Keratinocyte (primary cell): ENCODE results near the gene MDFI. TPM values are rescaled to one million over a fixed set of nuclear protein-coding genes. Genes with fewer than 3 reads are reported as not detected.

Experiments
- DNase-seq: peaks from one replicate; pipeline ENCODE4 v3.0.0-alpha.2; 2011; ENCODE audit warnings: low read depth, missing footprints, low spot score
- FAIRE-seq: peaks from 2 replicates; lab custom pipeline; 2011; peaks lifted over from hg19 to GRCh38; lab: Jason Lieb, UNC
- H2AFZ ChIP-seq: 2 replicates; pipeline ENCODE4 v1.6.0; 2012; ENCODE audit warnings: low read length, control low read depth, inconsistent platforms; ENCODE audit not compliant: control insufficient read depth
- H3K27ac ChIP-seq: 2 replicates; pipeline ENCODE4 v1.5.1; 2011; ENCODE audit warnings: low read length; ENCODE audit not compliant: control insufficient read depth, insufficient read depth
- H3K27me3 ChIP-seq: 3 replicates; pipeline ENCODE4 v1.6.0; 2011; ENCODE audit warnings: low read length; ENCODE audit not compliant: control insufficient read depth, insufficient read depth; ENCODE audit errors: extremely low read depth
- H3K36me3 ChIP-seq, 2 experiments: 2 replicates in 1 of 2; 3 replicates in 1 of 2; pipeline ENCODE4 v1.5.1; 2011; ENCODE audit warnings: low read length in 2 of 2, mild to moderate bottlenecking in 1 of 2; ENCODE audit not compliant: control insufficient read depth in 2 of 2, insufficient read depth in 2 of 2; ENCODE audit errors: extremely low read depth in 1 of 2
- H3K4me1 ChIP-seq: 3 replicates; pipeline ENCODE4 v1.5.1; 2011; ENCODE audit warnings: low read length; ENCODE audit not compliant: control insufficient read depth, insufficient read depth; ENCODE audit errors: extremely low read depth
- H3K4me2 ChIP-seq: 3 replicates; pipeline ENCODE4 v1.6.0; 2011; ENCODE audit warnings: low read depth, low read length; ENCODE audit not compliant: control insufficient read depth, insufficient read depth; ENCODE audit errors: extremely low read depth
- H3K4me3 ChIP-seq, 3 experiments: fragments of 200-600 bp in 1 of 3; sonication (generic) in 1 of 3; 2 replicates in 2 of 3; 3 replicates in 1 of 3; pipeline ENCODE4 v1.5.1; 2011 to 2016; ENCODE audit warnings: low read length in 3 of 3, mild to moderate bottlenecking in 3 of 3, control low read depth in 2 of 3, inconsistent platforms in 1 of 3, low read depth in 1 of 3, mixed read lengths in 1 of 3, mixed run types in 1 of 3, moderate library complexity in 1 of 3; ENCODE audit not compliant: control insufficient read depth in 2 of 3, insufficient read depth in 2 of 3; ENCODE audit errors: extremely low read depth in 1 of 3
- H3K79me2 ChIP-seq: 2 replicates; pipeline ENCODE4 v1.6.0; 2012; ENCODE audit warnings: low read length; ENCODE audit not compliant: control insufficient read depth, insufficient read depth
- H3K9ac ChIP-seq: 3 replicates; pipeline ENCODE4 v1.6.0; 2011; ENCODE audit warnings: low read length; ENCODE audit not compliant: control insufficient read depth, insufficient read depth; ENCODE audit errors: extremely low read depth
- H3K9me1 ChIP-seq: 3 replicates; pipeline ENCODE4 v1.6.0; 2011; ENCODE audit warnings: low read length; ENCODE audit not compliant: control insufficient read depth, insufficient read depth; ENCODE audit errors: extremely low read depth
- H3K9me3 ChIP-seq: 2 replicates; pipeline ENCODE4 v1.5.1; 2012; ENCODE audit warnings: low read depth, low read length; ENCODE audit not compliant: control insufficient read depth
- H4K20me1 ChIP-seq: 3 replicates; pipeline ENCODE4 v1.6.0; 2011; ENCODE audit warnings: low read length; ENCODE audit not compliant: control insufficient read depth, insufficient read depth; ENCODE audit errors: extremely low read depth
- CTCF ChIP-seq, 3 experiments: IDR thresholded peaks in 1 of 3; conservative IDR thresholded peaks in 1 of 3; optimal IDR thresholded peaks in 1 of 3; 2 replicates in 2 of 3; 3 replicates in 1 of 3; pipeline versions ENCODE3 to v1.5.1; 2011; ENCODE audit warnings: low read length in 3 of 3, mild to moderate bottlenecking in 3 of 3, moderate library complexity in 2 of 3, control low read depth in 1 of 3, inconsistent platforms in 1 of 3; ENCODE audit not compliant: insufficient read depth in 2 of 3; ENCODE audit errors: extremely low read depth in 1 of 3
- EZH2 ChIP-seq: IDR thresholded peaks from one replicate; pipeline ENCODE4 v1.6.1; 2012; ENCODE audit warnings: inconsistent platforms, mild to moderate bottlenecking, low read length, moderate library complexity
- dilution Hi-C: fragments of 300-500 bp; cut with MboI; formaldehyde crosslinking; loops from one replicate; pipeline ENCODE4 v1.7.0; 2020; ENCODE audit warnings: low sequenced_read_pairs; ENCODE audit not compliant: extremely low pct_ligation_motif_present
- polyA plus RNA-seq, 5 experiments: library from polyadenylated mRNA; depleted of rRNA in 3 of 5; stranded (reverse) in 3 of 5; stranded (forward) in 1 of 5; unstranded in 1 of 5; fragments of >200 nt; gene quantifications; 1 replicate in 1 of 5; 2 replicates in 3 of 5; 3 replicates in 1 of 5; pipeline versions ENCODE4 v1.2.1 to v1.2.3, GENCODE V29; 2011 to 2012; ENCODE audit warnings: missing spikeins in 2 of 5, low read depth in 1 of 5, low replicate concordance in 1 of 5

Gene MDFI
- polyA plus RNA-seq, 1 donor (not counting 4 experiments of a cell fraction or from before 2014, with no cell fraction given) = 60.1 TPM

GRCh38 chr6:41674231-41675000 is 36.1 kb downstream of the MDFI start:
- H3K4me1 ChIP-seq = no peaks in the 10 kb centered on the region
- no peak overlapping the region for H3K27ac ChIP-seq
- TF ChIP-seq CTCF (optimal IDR thresholded peaks at IDR 0.05 in 1 of 3, IDR thresholded peaks at IDR 0.05 in 1 of 3, conservative IDR thresholded peaks at IDR 0.05 in 1 of 3; ENCODE audit: extremely low read depth in 1 of 3, insufficient read depth in 2 of 3, low read length in 3 of 3) (no peak), EZH2 (no peak)
- H3K27me3 ChIP-seq = peaks cover 21% of the 10 kb centered on the region
- no peak overlapping the region for H3K4me2 ChIP-seq
- no peak overlapping the region for H3K4me3 ChIP-seq
- no peaks in the 10 kb centered on the region for H3K9me1 ChIP-seq
- no peaks in the 10 kb centered on the region for H4K20me1 ChIP-seq
- dilution Hi-C loops = no loop called here
- no peaks in the 10 kb centered on the region for H3K79me2 ChIP-seq
- DNase-seq = no peak
- H2AFZ ChIP-seq = no peak overlapping the region
- no peak overlapping the region for H3K9ac ChIP-seq
- no peaks in the 10 kb centered on the region for H3K36me3 ChIP-seq
- no peak for FAIRE-seq
- H3K9me3 ChIP-seq = no peaks in the 10 kb centered on the region

GRCh38 chr6:41675176-41675775 is 37.0 kb downstream of the MDFI start:
- no peaks in the 10 kb centered on the region for H3K36me3 ChIP-seq
- H3K9me1 ChIP-seq = no peaks in the 10 kb centered on the region
- no peak for TF ChIP-seq CTCF (optimal IDR thresholded peaks at IDR 0.05 in 1 of 3, IDR thresholded peaks at IDR 0.05 in 1 of 3, conservative IDR thresholded peaks at IDR 0.05 in 1 of 3; ENCODE audit: extremely low read depth in 1 of 3, insufficient read depth in 2 of 3, low read length in 3 of 3)
- no peak for TF ChIP-seq EZH2
- H2AFZ ChIP-seq = no peak overlapping the region
- no peak for DNase-seq
- no peak overlapping the region for H3K27ac ChIP-seq
- H3K4me1 ChIP-seq = no peaks in the 10 kb centered on the region
- FAIRE-seq = no peak
- H3K4me3 ChIP-seq = no peak overlapping the region
- H3K9me3 ChIP-seq = no peaks in the 10 kb centered on the region
- no peaks in the 10 kb centered on the region for H3K79me2 ChIP-seq
- dilution Hi-C loops = no loop called here
- H4K20me1 ChIP-seq = no peaks in the 10 kb centered on the region
- H3K27me3 ChIP-seq = peaks cover 21% of the 10 kb centered on the region
- no peak overlapping the region for H3K4me2 ChIP-seq
- H3K9ac ChIP-seq = no peak overlapping the region
